HepG2 (cell line): Measurements from ENCODE around the gene BAZ1A. TPM values are rescaled to one million over a fixed set of nuclear protein-coding genes. Genes with fewer than 3 reads are reported as not detected.
A peak's percentile ranks its signal among the peaks of the same experiment; 100 is the strongest.

Experiments
- ETV6 ChIP-seq: sonication (generic); formaldehyde crosslinking; conservative IDR thresholded peaks from 2 replicates; pipeline ENCODE4 v1.4.0; 2020; ENCODE audit warnings: missing genetic modification reagents
- HOXA3 ChIP-seq: sonication (generic); formaldehyde crosslinking; IDR thresholded peaks from 2 replicates; pipeline ENCODE4 v1.5.0; 2020; ENCODE audit warnings: missing genetic modification reagents
- KDM3A ChIP-seq: IDR thresholded peaks from 2 replicates; pipeline ENCODE4 v1.6.1; 2018; ENCODE audit warnings: low read depth, missing compliant biosample characterization
- NCOR1 ChIP-seq: fragments of 200-600 bp; sonication (generic); IDR thresholded peaks from 2 replicates; pipeline ENCODE4 v1.7.0; 2017; ENCODE audit warnings: antibody characterized with exemption, low read length, borderline replicate concordance
- SMAD1 ChIP-seq: sonication (generic); formaldehyde crosslinking; IDR thresholded peaks from 2 replicates; pipeline ENCODE4 v1.4.0; 2020; ENCODE audit warnings: missing genetic modification reagents, low read depth, mild to moderate bottlenecking, borderline replicate concordance
- SNAI1 ChIP-seq: sonication (generic); formaldehyde crosslinking; IDR thresholded peaks from 2 replicates; pipeline ENCODE4 v1.5.0; 2020; ENCODE audit warnings: mild to moderate bottlenecking, missing genetic modification reagents, borderline replicate concordance
- STAG1 ChIP-seq: sonication (generic); formaldehyde crosslinking; IDR thresholded peaks from 2 replicates; pipeline ENCODE4 v1.4.0; 2020; ENCODE audit warnings: missing genetic modification reagents
- TAF1 ChIP-seq: sonication (generic); formaldehyde crosslinking; IDR thresholded peaks from 2 replicates; pipeline ENCODE4 v1.4.0; 2020; ENCODE audit warnings: missing genetic modification reagents
- TMF1 ChIP-seq: sonication (generic); formaldehyde crosslinking; IDR thresholded peaks from 2 replicates; pipeline ENCODE4 v1.8.1; 2022; ENCODE audit warnings: low read depth, missing genetic modification reagents
- YY1 ChIP-seq: IDR thresholded peaks from 2 replicates; pipeline ENCODE4 v1.6.1; 2011; ENCODE audit warnings: low read length, low read depth, moderate library complexity, mild to moderate bottlenecking; ENCODE audit not compliant: insufficient read depth, insufficient replicate concordance
- ZBTB3 ChIP-seq: sonication (generic); formaldehyde crosslinking; IDR thresholded peaks from 2 replicates; pipeline ENCODE4 v1.4.0; 2020; ENCODE audit warnings: low read depth, mild to moderate bottlenecking, moderate library complexity, missing genetic modification reagents, borderline replicate concordance
- ZNF17 ChIP-seq: sonication (generic); formaldehyde crosslinking; IDR thresholded peaks from 2 replicates; pipeline ENCODE4 v1.5.0; 2020; ENCODE audit warnings: mild to moderate bottlenecking, missing genetic modification reagents
- ZNF484 ChIP-seq: sonication (generic); formaldehyde crosslinking; IDR thresholded peaks from 2 replicates; pipeline ENCODE4 v1.5.1; 2020; ENCODE audit warnings: mild to moderate bottlenecking, low read depth, missing genetic modification reagents, borderline replicate concordance
- ZNF605 ChIP-seq: sonication (generic); formaldehyde crosslinking; IDR thresholded peaks from 2 replicates; pipeline ENCODE4 v1.8.0; 2022; ENCODE audit warnings: mild to moderate bottlenecking, missing genetic modification reagents
- ZNF746 ChIP-seq: sonication (generic); formaldehyde crosslinking; IDR thresholded peaks from 2 replicates; pipeline ENCODE4 v1.8.0; 2022; ENCODE audit warnings: mild to moderate bottlenecking, missing genetic modification reagents
- polyA plus RNA-seq, 8 experiments: library from polyadenylated mRNA; depleted of rRNA in 3 of 8; stranded (reverse) in 7 of 8; unstranded in 1 of 8; fragments of >200 nt; fragmentation: Illumina TruSeq in 4 of 8; extraction: Trizol in 4 of 8; gene quantifications; 2 replicates each; pipeline versions ENCODE4 v1.2.1 to v1.2.3, GENCODE V29; 2011 to 2016; ENCODE audit warnings: low read depth in 4 of 8, missing spikeins in 1 of 8, mixed read lengths in 1 of 8; ENCODE audit not compliant: insufficient read depth in 1 of 8
- total RNA-seq, 5 experiments: library from RNA; depleted of rRNA; stranded (reverse); fragments of >200 nt; fragmentation: Illumina TruSeq; extraction: Trizol; gene quantifications; 2 replicates each; pipeline ENCODE4 v1.2.3, GENCODE V29; 2016; ENCODE audit warnings: low read depth in 1 of 5
- TF ChIP-seq, protein P1 (sequence below), 2 experiments: IDR thresholded peaks; 2 replicates each; pipeline ENCODE4 v1.6.1; 2011 to 2012; ENCODE audit warnings: low read length in 2 of 2, borderline replicate concordance in 1 of 2, low read depth in 1 of 2, mild to moderate bottlenecking in 1 of 2, moderate library complexity in 1 of 2
- TF ChIP-seq, protein P2 (sequence below): sonication (generic); formaldehyde crosslinking; IDR thresholded peaks from 2 replicates; pipeline ENCODE4 v1.5.0; 2020; ENCODE audit warnings: mild to moderate bottlenecking, low read depth, missing genetic modification reagents, borderline replicate concordance
- TF ChIP-seq, protein P3 (sequence below): IDR thresholded peaks from 2 replicates; pipeline ENCODE4 v1.6.1; 2016; ENCODE audit warnings: low read depth, control low read depth
- TF ChIP-seq, protein P4 (sequence below): sonication (generic); formaldehyde crosslinking; IDR thresholded peaks from 2 replicates; pipeline ENCODE4 v1.8.1; 2023; ENCODE audit warnings: mild to moderate bottlenecking, missing genetic modification reagents
- TF ChIP-seq, protein P5 (sequence below): sonication (generic); formaldehyde crosslinking; IDR thresholded peaks from 2 replicates; pipeline ENCODE4 v1.4.0; 2020; ENCODE audit warnings: missing genetic modification reagents

BAZ1A gene
- total and polyA plus RNA-seq, 2 of the 13 experiments (the other 11 are each of a cell fraction or from before 2014, with no cell fraction given), result 20.9 to 56.8 TPM

DNA sequence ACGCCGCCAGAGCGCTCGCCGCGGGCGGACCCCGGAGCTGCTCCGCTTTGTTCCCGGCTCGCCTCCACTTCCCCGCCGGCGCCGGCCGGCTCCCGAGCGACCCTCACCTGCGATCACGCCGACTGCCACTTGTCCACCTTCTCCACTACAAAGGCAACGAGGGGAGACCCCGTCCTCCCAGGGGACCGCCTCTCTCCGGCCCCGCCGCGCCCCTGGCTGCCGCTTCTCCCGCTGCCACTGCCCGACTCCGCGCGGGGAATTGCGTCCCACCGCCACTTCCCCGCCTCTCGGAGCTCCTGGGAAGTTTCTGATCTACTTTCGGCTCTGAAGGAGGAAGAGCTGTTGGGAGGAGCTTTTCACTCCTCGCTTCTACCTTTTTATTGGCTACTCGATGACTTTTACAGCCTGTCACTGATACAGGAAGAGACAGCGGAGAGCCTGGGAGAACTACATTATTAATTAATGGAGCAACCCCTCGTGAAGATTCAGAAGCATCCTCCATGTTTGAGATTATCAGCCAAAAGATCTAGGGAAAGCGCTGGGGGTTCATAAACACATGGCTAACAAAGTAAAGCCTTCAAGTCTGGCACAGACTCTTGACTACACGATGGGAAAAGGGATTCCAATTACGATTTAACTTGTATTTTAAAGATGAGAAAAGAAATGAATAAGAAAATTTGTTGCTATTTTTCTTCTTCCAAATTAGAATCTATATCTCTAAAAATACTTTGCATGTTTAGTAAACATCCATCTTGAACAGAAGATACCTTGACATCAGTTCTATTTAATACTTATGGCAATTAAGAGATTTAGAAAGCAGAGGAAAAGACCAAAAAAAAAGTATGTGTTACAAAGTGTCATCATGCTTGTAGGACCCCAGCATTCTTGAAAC is at the start of gene BAZ1A (continued):
- TF ChIP-seq, protein P1, sequence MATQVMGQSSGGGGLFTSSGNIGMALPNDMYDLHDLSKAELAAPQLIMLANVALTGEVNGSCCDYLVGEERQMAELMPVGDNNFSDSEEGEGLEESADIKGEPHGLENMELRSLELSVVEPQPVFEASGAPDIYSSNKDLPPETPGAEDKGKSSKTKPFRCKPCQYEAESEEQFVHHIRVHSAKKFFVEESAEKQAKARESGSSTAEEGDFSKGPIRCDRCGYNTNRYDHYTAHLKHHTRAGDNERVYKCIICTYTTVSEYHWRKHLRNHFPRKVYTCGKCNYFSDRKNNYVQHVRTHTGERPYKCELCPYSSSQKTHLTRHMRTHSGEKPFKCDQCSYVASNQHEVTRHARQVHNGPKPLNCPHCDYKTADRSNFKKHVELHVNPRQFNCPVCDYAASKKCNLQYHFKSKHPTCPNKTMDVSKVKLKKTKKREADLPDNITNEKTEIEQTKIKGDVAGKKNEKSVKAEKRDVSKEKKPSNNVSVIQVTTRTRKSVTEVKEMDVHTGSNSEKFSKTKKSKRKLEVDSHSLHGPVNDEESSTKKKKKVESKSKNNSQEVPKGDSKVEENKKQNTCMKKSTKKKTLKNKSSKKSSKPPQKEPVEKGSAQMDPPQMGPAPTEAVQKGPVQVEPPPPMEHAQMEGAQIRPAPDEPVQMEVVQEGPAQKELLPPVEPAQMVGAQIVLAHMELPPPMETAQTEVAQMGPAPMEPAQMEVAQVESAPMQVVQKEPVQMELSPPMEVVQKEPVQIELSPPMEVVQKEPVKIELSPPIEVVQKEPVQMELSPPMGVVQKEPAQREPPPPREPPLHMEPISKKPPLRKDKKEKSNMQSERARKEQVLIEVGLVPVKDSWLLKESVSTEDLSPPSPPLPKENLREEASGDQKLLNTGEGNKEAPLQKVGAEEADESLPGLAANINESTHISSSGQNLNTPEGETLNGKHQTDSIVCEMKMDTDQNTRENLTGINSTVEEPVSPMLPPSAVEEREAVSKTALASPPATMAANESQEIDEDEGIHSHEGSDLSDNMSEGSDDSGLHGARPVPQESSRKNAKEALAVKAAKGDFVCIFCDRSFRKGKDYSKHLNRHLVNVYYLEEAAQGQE (IDR thresholded peaks at IDR 0.05; ENCODE audit: borderline replicate concordance in 1 of 2, low read depth in 1 of 2, low read length in 2 of 2), result peak in 1 of 2 experiments; percentile 44; a peak in 1 of 4 replicates
- peak; percentile 89; the same call in 1 of the 2 replicates for TF ChIP-seq KDM3A (CRISPR knock-in tag)
- peak; percentile 14; the same call in 1 of the 2 replicates for TF ChIP-seq NCOR1
- no peak for TF ChIP-seq ZNF17 (CRISPR knock-in tag)
- TF ChIP-seq, protein P2, sequence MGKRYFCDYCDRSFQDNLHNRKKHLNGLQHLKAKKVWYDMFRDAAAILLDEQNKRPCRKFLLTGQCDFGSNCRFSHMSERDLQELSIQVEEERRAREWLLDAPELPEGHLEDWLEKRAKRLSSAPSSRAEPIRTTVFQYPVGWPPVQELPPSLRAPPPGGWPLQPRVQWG (CRISPR knock-in tag), result peak; percentile 52; the same call in 1 of the 2 replicates
- peak; percentile 96 for TF ChIP-seq TAF1
- TF ChIP-seq YY1, result peak; percentile 21
- TF ChIP-seq SNAI1 (CRISPR knock-in tag), result peak; percentile 48; the same call in 1 of the 2 replicates
- TF ChIP-seq TMF1 (CRISPR knock-in tag), result no peak
- TF ChIP-seq, protein P3, sequence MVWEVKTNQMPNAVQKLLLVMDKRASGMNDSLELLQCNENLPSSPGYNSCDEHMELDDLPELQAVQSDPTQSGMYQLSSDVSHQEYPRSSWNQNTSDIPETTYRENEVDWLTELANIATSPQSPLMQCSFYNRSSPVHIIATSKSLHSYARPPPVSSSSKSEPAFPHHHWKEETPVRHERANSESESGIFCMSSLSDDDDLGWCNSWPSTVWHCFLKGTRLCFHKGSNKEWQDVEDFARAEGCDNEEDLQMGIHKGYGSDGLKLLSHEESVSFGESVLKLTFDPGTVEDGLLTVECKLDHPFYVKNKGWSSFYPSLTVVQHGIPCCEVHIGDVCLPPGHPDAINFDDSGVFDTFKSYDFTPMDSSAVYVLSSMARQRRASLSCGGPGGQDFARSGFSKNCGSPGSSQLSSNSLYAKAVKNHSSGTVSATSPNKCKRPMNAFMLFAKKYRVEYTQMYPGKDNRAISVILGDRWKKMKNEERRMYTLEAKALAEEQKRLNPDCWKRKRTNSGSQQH, result peak; percentile 66; the same call in 1 of the 2 replicates
- TF ChIP-seq STAG1 (CRISPR knock-in tag), result peak; percentile 30; the same call in 1 of the 2 replicates
- peak; percentile 70; the same call in 1 of the 2 replicates for TF ChIP-seq ZNF484 (CRISPR knock-in tag)
- TF ChIP-seq ETV6 (CRISPR knock-in tag), result peak; percentile 76; the same call in 1 of the 2 replicates
- TF ChIP-seq, protein P4, sequence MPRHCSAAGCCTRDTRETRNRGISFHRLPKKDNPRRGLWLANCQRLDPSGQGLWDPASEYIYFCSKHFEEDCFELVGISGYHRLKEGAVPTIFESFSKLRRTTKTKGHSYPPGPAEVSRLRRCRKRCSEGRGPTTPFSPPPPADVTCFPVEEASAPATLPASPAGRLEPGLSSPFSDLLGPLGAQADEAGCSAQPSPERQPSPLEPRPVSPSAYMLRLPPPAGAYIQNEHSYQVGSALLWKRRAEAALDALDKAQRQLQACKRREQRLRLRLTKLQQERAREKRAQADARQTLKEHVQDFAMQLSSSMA (CRISPR knock-in tag), result no peak
- peak; percentile 29; the same call in 1 of the 2 replicates for TF ChIP-seq ZBTB3 (CRISPR knock-in tag)
- peak; percentile 95 for TF ChIP-seq ZNF605
- no peak for TF ChIP-seq SMAD1 (CRISPR knock-in tag)
- TF ChIP-seq HOXA3 (CRISPR knock-in tag), result peak; percentile 80
- TF ChIP-seq ZNF746, result no peak
- TF ChIP-seq, protein P5, sequence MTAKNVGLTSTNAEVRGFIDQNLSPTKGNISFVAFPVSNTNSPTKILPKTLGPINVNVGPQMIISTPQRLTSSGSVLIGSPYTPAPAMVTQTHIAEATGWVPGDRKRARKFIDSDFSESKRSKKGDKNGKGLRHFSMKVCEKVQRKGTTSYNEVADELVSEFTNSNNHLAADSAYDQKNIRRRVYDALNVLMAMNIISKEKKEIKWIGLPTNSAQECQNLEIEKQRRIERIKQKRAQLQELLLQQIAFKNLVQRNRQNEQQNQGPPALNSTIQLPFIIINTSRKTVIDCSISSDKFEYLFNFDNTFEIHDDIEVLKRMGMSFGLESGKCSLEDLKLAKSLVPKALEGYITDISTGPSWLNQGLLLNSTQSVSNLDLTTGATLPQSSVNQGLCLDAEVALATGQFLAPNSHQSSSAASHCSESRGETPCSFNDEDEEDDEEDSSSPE (CRISPR knock-in tag), result peak; percentile 60
